Activated CD8-positive, alpha-beta memory T cell treated with anti-CD3 and anti-CD28 coated beads for 24 hours (primary cell): Measurements from ENCODE around the gene USP53.
"Not testable (repeated sequence)": the region's sequence is repeated elsewhere in the genome, so short reads cannot be mapped to it uniquely, and the experiment has no call there.

ENCODE experiments used
- DNase-seq: peaks from one replicate; pipeline ENCODE4 v3.0.0-alpha.2; 2020

Gene USP53

GRCh38 chr4:119279541-119279940 is 67.0 kb downstream of the USP53 start:
- not testable (repeated sequence) for DNase-seq

- not testable (repeated sequence) for DNase-seq
Measured at GRCh38 chr4:119279945-119280344, 67.4 kb downstream of the USP53 start.

- DNase-seq: no peak
Measured at GRCh38 chr4:119281393-119281792, 68.9 kb downstream of the USP53 start.

- no peak for DNase-seq
Measured at GRCh38 chr4:119284876-119285780, 72.6 kb downstream of the USP53 start.

GRCh38 chr4:119286377-119287002 is 74.0 kb downstream of the USP53 start:
- DNase-seq: no peak

GRCh38 chr4:119289313-119289712 is 76.8 kb downstream of the USP53 start:
- no peak for DNase-seq

- no peak for DNase-seq
Measured at GRCh38 chr4:119290598-119290997, 78.1 kb downstream of the USP53 start.

- no peak for DNase-seq
Measured at GRCh38 chr4:119296356-119296755, 83.8 kb downstream of the USP53 start.

GRCh38 chr4:119297795-119298194 is 85.3 kb downstream of the USP53 start:
- no peak for DNase-seq

GRCh38 chr4:119299260-119299671 is 86.8 kb downstream of the USP53 start:
- DNase-seq: no peak

- no peak for DNase-seq
Measured at GRCh38 chr4:119299741-119300100, 87.2 kb downstream of the USP53 start.

GRCh38 chr4:119300101-119300978 is 87.8 kb downstream of the USP53 start:
- peak; percentile 95 for DNase-seq

GRCh38 chr4:119302073-119302832 is 89.7 kb downstream of the USP53 start:
- DNase-seq: no peak

GRCh38 chr4:119303587-119304305 is 91.2 kb downstream of the USP53 start:
- no peak for DNase-seq

- DNase-seq: no peak
Measured at GRCh38 chr4:119304431-119304830, 91.9 kb downstream of the USP53 start.

- DNase-seq: no peak
Measured at GRCh38 chr4:119307606-119308005, 95.1 kb downstream of the USP53 start.

GRCh38 chr4:119310826-119311225 is 98.3 kb downstream of the USP53 start:
- no peak for DNase-seq

- no peak for DNase-seq
Measured at GRCh38 chr4:119313237-119313636, 100.7 kb downstream of the USP53 start.

- DNase-seq: no peak
Measured at GRCh38 chr4:119314356-119314755, 101.8 kb downstream of the USP53 start.

GRCh38 chr4:119315036-119315435 is 102.5 kb downstream of the USP53 start:
- no peak for DNase-seq

GRCh38 chr4:119317990-119318389 is 105.5 kb downstream of the USP53 start:
- DNase-seq: no peak
